Activated T-cell treated with anti-CD3 and anti-CD28 coated beads, Interleukin-2, amount 50 U/mL, for 24 hours (primary cell): ENCODE measurements around the gene RNLS.

Experiments
- DNase-seq: peaks from one replicate; pipeline ENCODE4 v3.0.0-alpha.2; 2020
- H3K27ac Mint-ChIP-seq: 2 replicates; pipeline ENCODE4 v1.8.0; 2020; ENCODE audit warnings: mild to moderate bottlenecking, mixed read lengths
- H3K27me3 Mint-ChIP-seq: 2 replicates; pipeline ENCODE4 v1.8.0; 2020; ENCODE audit warnings: mixed read lengths
- H3K36me3 Mint-ChIP-seq: 2 replicates; pipeline ENCODE4 v1.8.0; 2020; ENCODE audit warnings: low read depth, mixed read lengths
- H3K4me1 Mint-ChIP-seq: 2 replicates; pipeline ENCODE4 v1.8.0; 2020; ENCODE audit warnings: low read depth, mixed read lengths
- H3K4me3 Mint-ChIP-seq: 2 replicates; pipeline ENCODE4 v1.8.0; 2020; ENCODE audit warnings: mild to moderate bottlenecking, moderate library complexity, mixed read lengths
- H3K9me3 Mint-ChIP-seq: 2 replicates; pipeline ENCODE4 v1.8.0; 2020; ENCODE audit warnings: mixed read lengths

RNLS gene

GRCh38 chr10:88582806-88583583, at the start of gene RNLS:
Gene RNLS (minus strand): TSS chr10:88583318.
- no peaks in the 10 kb centered on the region for H3K36me3 Mint-ChIP-seq

GRCh38 chr10:88624840-88625239, 41.7 kb upstream of the RNLS start:
- H3K36me3 Mint-ChIP-seq, result no peaks in the 10 kb centered on the region
- H3K9me3 Mint-ChIP-seq, result peaks cover 3% of the 10 kb centered on the region
- peaks cover 3% of the 10 kb centered on the region for H3K27me3 Mint-ChIP-seq
- H3K4me1 Mint-ChIP-seq, result no peaks in the 10 kb centered on the region
- no peak overlapping the region for H3K4me3 Mint-ChIP-seq
- no peak overlapping the region for H3K27ac Mint-ChIP-seq
- no peak for DNase-seq

More at GRCh38 chr10:88582806-88583583, at the start of gene RNLS:
- Mint-ChIP-seq H3K4me3 (peak within 1 kb of the TSS; percentile 80), H3K9me3 (peaks cover 4% of the 10 kb centered on the region), H3K27ac (peak within 1 kb of the TSS; percentile 92), H3K27me3 (peaks cover 4% of the 10 kb centered on the region), H3K4me1 (peaks cover 17% of the 10 kb centered on the region)
- DNase-seq, result peak; percentile 86

GRCh38 chr10:88623835-88624234, 40.7 kb upstream of the RNLS start:
- H3K36me3 Mint-ChIP-seq, result no peaks in the 10 kb centered on the region
- peaks cover 3% of the 10 kb centered on the region for H3K9me3 Mint-ChIP-seq
- no peak overlapping the region for H3K27ac Mint-ChIP-seq
- no peaks in the 10 kb centered on the region for H3K4me1 Mint-ChIP-seq
- peaks cover 3% of the 10 kb centered on the region for H3K27me3 Mint-ChIP-seq
- no peak overlapping the region for H3K4me3 Mint-ChIP-seq
- no peak for DNase-seq

- Mint-ChIP-seq H3K27ac (no peak overlapping the region), H3K4me1 (no peaks in the 10 kb centered on the region), H3K9me3 (no peaks in the 10 kb centered on the region), H3K27me3 (peaks cover 3% of the 10 kb centered on the region), H3K4me3 (no peak overlapping the region), H3K36me3 (no peaks in the 10 kb centered on the region)
- DNase-seq, result no peak
Measured at GRCh38 chr10:88620441-88620840, 37.3 kb upstream of the RNLS start.

GRCh38 chr10:88618496-88618895, 35.4 kb upstream of the RNLS start:
- no peak for DNase-seq
- Mint-ChIP-seq H3K4me1 (no peaks in the 10 kb centered on the region), H3K27me3 (peaks cover 3% of the 10 kb centered on the region), H3K27ac (no peak overlapping the region), H3K36me3 (no peaks in the 10 kb centered on the region), H3K4me3 (no peak overlapping the region), H3K9me3 (no peaks in the 10 kb centered on the region)

- Mint-ChIP-seq H3K27ac (no peak overlapping the region), H3K27me3 (peaks cover 3% of the 10 kb centered on the region), H3K4me1 (no peaks in the 10 kb centered on the region), H3K4me3 (no peak overlapping the region), H3K36me3 (no peaks in the 10 kb centered on the region), H3K9me3 (no peaks in the 10 kb centered on the region)
- DNase-seq, result no peak
Measured at GRCh38 chr10:88617772-88618300, 34.7 kb upstream of the RNLS start.

GRCh38 chr10:88616250-88616977, 33.3 kb upstream of the RNLS start:
- Mint-ChIP-seq H3K4me1 (no peaks in the 10 kb centered on the region), H3K9me3 (no peaks in the 10 kb centered on the region), H3K4me3 (no peak overlapping the region), H3K36me3 (no peaks in the 10 kb centered on the region), H3K27ac (no peak overlapping the region), H3K27me3 (peaks cover 3% of the 10 kb centered on the region)
- no peak for DNase-seq

- H3K27ac Mint-ChIP-seq, result no peak overlapping the region
- H3K36me3 Mint-ChIP-seq, result no peaks in the 10 kb centered on the region
- no peak for DNase-seq
- H3K27me3 Mint-ChIP-seq, result no peaks in the 10 kb centered on the region
- no peaks in the 10 kb centered on the region for H3K4me1 Mint-ChIP-seq
- no peak overlapping the region for H3K4me3 Mint-ChIP-seq
- H3K9me3 Mint-ChIP-seq, result no peaks in the 10 kb centered on the region
Measured at GRCh38 chr10:88608780-88609179, 25.7 kb upstream of the RNLS start.

- Mint-ChIP-seq H3K36me3 (no peaks in the 10 kb centered on the region), H3K9me3 (no peaks in the 10 kb centered on the region), H3K4me3 (no peak overlapping the region), H3K4me1 (no peaks in the 10 kb centered on the region), H3K27me3 (no peaks in the 10 kb centered on the region), H3K27ac (no peak overlapping the region)
- DNase-seq, result no peak
Measured at GRCh38 chr10:88608052-88608732, 25.1 kb upstream of the RNLS start.

- H3K9me3 Mint-ChIP-seq, result peaks cover 8% of the 10 kb centered on the region
- peak overlapping the region; percentile 11 for H3K27ac Mint-ChIP-seq
- DNase-seq, result no peak
- no peaks in the 10 kb centered on the region for H3K36me3 Mint-ChIP-seq
- no peaks in the 10 kb centered on the region for H3K27me3 Mint-ChIP-seq
- peaks cover 8% of the 10 kb centered on the region for H3K4me1 Mint-ChIP-seq
- H3K4me3 Mint-ChIP-seq, result no peak overlapping the region
Measured at GRCh38 chr10:88598055-88598454, 14.9 kb upstream of the RNLS start.

- H3K27me3 Mint-ChIP-seq, result no peaks in the 10 kb centered on the region
- H3K27ac Mint-ChIP-seq, result no peak overlapping the region
- no peak for DNase-seq
- no peaks in the 10 kb centered on the region for H3K9me3 Mint-ChIP-seq
- H3K4me1 Mint-ChIP-seq, result peaks cover 8% of the 10 kb centered on the region
- H3K4me3 Mint-ChIP-seq, result no peak overlapping the region
- no peaks in the 10 kb centered on the region for H3K36me3 Mint-ChIP-seq
Measured at GRCh38 chr10:88594482-88594881, 11.4 kb upstream of the RNLS start.

- Mint-ChIP-seq H3K4me3 (no peak overlapping the region), H3K27ac (no peak overlapping the region), H3K9me3 (no peaks in the 10 kb centered on the region), H3K4me1 (peaks cover 2% of the 10 kb centered on the region), H3K27me3 (no peaks in the 10 kb centered on the region), H3K36me3 (no peaks in the 10 kb centered on the region)
- DNase-seq, result no peak
Measured at GRCh38 chr10:88592906-88593305, 9.8 kb upstream of the RNLS start.

GRCh38 chr10:88592381-88592780, 9.3 kb upstream of the RNLS start:
- no peak overlapping the region for H3K4me3 Mint-ChIP-seq
- H3K27me3 Mint-ChIP-seq, result no peaks in the 10 kb centered on the region
- no peaks in the 10 kb centered on the region for H3K4me1 Mint-ChIP-seq

GRCh38 chr10:88586462-88586861, 3.3 kb upstream of the RNLS start, which contains the start of gene LIPJ:
Gene LIPJ (plus strand): TSS chr10:88586762. CDS start chr10:88590688, 3,926 bp downstream.
- Mint-ChIP-seq H3K4me1 (peaks cover 17% of the 10 kb centered on the region), H3K27me3 (peaks cover 4% of the 10 kb centered on the region), H3K27ac (no peak within 1 kb of the TSS), H3K36me3 (no peaks in the 10 kb centered on the region), H3K9me3 (peaks cover 4% of the 10 kb centered on the region), H3K4me3 (no peak within 1 kb of the TSS)
- DNase-seq, result no peak

More at GRCh38 chr10:88592381-88592780, 9.3 kb upstream of the RNLS start:
- Mint-ChIP-seq H3K9me3 (no peaks in the 10 kb centered on the region), H3K36me3 (no peaks in the 10 kb centered on the region), H3K27ac (no peak overlapping the region)
- DNase-seq, result no peak
